ENCODE results near the gene CHST8. TPM values are rescaled to one million over a fixed set of nuclear protein-coding genes. Genes with fewer than 3 reads are reported as not detected.

CHST8 gene
- total RNA-seq, 1 experiment from 2014 or later = not detected

- no peaks in the 10 kb centered on the region for H3K36me3 ChIP-seq
- H3K27me3 ChIP-seq = peaks cover 20% of the 10 kb centered on the region
- no peaks in the 10 kb centered on the region for H3K9me3 ChIP-seq
- H3K4me3 ChIP-seq = no peak overlapping the region
- DNase-seq = no peak
Observed at GRCh38 chr19:33629826-33630375, 8.1 kb downstream of the CHST8 start.

GRCh38 chr19:33630880-33631608, 9.3 kb downstream of the CHST8 start:
- H3K27me3 ChIP-seq = peaks cover 10% of the 10 kb centered on the region
- H3K36me3 ChIP-seq = no peaks in the 10 kb centered on the region
- DNase-seq = no peak
- H3K9me3 ChIP-seq = no peaks in the 10 kb centered on the region
- no peak overlapping the region for H3K4me3 ChIP-seq

DNA sequence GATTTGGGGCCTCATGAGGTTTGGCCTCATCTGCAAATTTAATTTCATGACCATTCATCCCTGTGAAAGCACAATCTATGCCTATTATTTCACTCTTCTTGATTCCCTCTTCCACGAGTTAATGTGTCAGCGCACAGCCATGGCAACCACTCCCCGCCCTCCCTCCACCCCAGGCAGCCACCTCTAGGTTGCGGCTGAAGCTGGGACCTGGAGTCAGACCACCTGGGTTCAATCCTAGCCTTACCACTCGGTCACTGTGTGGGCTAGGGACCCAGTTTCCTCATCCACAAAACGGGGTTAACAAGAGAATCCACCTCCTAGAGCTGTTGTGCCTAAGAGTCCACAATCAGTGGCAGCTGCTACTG, 9.8 kb downstream of the CHST8 start:
- no peaks in the 10 kb centered on the region for H3K36me3 ChIP-seq
- H3K9me3 ChIP-seq = no peaks in the 10 kb centered on the region
- no peak for DNase-seq
- H3K4me3 ChIP-seq = no peak overlapping the region
- peaks cover 9% of the 10 kb centered on the region for H3K27me3 ChIP-seq

DNA sequence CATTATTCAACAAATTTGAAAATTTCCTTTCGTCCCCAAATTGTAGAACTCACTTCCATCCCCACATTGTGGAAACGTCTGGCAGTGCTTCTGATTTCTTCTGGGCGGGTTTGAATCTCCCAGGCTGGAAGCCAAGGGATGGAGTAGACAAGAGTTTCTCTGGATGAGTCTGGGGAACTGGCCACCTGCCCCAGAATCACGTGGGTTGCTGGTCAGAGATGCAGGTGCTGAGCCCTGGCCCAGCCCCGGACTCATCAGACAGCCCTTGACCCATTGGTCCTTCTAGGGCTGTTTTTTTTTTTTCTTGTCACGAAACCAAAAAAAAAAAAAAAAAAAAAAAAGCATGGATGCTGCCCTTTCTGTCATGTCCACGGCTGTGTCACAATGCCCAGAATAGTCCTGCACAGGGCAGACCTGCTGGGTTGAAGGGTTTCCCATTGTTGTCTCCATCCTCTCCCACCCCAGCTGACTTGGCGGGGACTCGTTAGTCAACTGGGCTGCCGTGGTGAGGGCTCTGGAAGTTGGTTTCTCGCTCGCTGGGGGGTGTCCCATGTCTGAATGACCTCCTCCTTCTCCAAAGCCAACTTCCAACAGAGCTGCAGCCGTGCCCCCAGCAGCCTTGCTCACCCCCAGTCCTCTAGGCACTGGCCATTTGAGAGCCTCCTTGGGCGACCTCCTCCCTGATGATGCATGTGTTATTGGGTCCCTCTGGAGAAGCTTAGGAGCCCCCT, 12.8 kb downstream of the CHST8 start:
- no peak for DNase-seq
- H3K36me3 ChIP-seq = no peaks in the 10 kb centered on the region
- H3K4me3 ChIP-seq = no peak overlapping the region
- no peaks in the 10 kb centered on the region for H3K9me3 ChIP-seq
- peaks cover 15% of the 10 kb centered on the region for H3K27me3 ChIP-seq

DNA sequence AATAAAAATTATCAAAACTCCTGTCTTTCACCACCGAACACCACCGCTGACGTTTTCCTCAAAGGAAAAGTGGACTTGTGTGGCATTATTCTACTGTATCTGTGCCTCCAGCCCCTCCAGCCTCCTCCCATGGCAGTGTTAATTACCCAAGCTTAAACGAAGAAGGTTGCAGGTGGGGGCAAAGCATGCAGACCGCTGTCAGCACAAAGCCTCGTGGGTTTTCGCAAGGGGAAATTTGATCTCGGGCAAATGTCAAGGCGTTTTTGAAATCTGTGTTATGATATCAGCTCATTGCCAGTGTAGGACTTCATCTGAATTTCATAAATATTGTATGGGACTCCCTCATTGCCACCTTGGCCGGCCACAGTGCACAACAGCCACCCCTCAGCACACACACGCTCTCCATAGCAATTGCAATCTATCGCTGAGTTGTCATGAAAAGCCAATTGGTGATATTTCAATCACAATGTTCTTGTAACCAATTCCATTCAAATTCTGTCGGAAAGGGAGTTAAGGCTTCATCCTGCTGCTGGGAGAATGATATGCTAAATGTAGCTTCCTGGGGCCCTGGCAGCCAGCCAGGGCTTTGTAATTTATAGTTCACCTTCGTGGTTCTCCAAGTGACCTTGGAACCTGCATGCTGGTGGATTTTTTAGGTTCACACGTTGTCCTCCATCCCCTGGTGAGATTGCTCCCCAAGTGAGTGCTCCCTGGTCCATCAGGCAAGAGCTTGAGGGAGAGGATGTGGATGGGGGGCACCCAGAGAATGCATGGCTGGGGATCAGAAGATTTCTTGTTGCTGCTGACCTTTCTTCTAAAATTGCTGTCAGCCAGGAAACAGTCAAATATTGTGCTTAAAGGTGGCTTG, 16.6 kb downstream of the CHST8 start:
- no peak overlapping the region for H3K4me3 ChIP-seq
- H3K27me3 ChIP-seq = peaks cover 21% of the 10 kb centered on the region
- no peaks in the 10 kb centered on the region for H3K9me3 ChIP-seq
- H3K36me3 ChIP-seq = no peaks in the 10 kb centered on the region
- no peak for DNase-seq

GRCh38 chr19:33639035-33639681, 17.4 kb downstream of the CHST8 start:
- no peaks in the 10 kb centered on the region for H3K36me3 ChIP-seq
- H3K4me3 ChIP-seq = no peak overlapping the region
- no peak for DNase-seq
- peaks cover 21% of the 10 kb centered on the region for H3K27me3 ChIP-seq
- H3K9me3 ChIP-seq = no peaks in the 10 kb centered on the region

DNA sequence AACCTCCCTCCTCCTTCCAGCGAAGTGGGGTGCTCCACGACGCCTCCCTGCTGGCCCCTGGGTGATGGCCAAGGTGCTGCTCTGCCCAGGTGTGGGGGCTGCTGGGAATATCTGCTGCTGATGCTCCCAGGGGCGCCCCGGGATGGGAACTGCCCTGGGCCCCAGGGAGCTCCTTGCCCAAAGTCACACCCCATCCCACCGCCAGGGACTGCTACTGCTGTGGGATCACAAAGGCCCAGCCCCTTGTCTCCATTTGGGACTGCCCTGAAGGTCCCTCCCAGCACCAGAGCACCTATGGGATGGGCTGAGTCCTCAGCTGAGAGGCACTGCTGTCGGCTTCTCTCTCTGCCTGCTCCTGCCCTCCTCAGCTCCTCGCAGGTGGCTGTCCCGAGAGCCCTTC, 19.0 kb downstream of the CHST8 start:
- Histone ChIP-seq H3K36me3 (no peaks in the 10 kb centered on the region), H3K9me3 (no peaks in the 10 kb centered on the region), H3K4me3 (no peak overlapping the region), H3K27me3 (peaks cover 20% of the 10 kb centered on the region)
- DNase-seq = no peak

DNA sequence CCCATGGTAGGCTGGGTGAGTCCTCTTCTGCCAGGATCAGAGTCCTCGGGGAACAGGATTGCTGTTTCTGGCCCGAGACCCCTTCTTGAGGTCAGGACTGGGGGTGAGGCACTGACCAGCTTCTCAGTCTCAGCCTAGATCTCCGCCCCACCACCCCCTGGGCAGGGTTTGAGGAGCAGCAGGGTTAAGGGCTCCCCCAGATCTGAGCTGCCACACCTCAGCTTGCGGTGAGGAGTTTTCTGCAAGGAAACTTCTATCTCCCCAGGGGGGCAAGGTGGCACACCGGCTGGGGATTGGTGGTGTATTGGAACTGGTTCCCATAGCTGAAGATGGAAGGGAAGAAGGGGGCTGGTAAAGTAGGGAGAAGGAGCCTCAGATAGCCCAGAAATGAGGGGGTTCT, 19.5 kb downstream of the CHST8 start:
- peaks cover 20% of the 10 kb centered on the region for H3K27me3 ChIP-seq
- no peak overlapping the region for H3K4me3 ChIP-seq
- DNase-seq = no peak
- no peaks in the 10 kb centered on the region for H3K9me3 ChIP-seq
- no peaks in the 10 kb centered on the region for H3K36me3 ChIP-seq

DNA sequence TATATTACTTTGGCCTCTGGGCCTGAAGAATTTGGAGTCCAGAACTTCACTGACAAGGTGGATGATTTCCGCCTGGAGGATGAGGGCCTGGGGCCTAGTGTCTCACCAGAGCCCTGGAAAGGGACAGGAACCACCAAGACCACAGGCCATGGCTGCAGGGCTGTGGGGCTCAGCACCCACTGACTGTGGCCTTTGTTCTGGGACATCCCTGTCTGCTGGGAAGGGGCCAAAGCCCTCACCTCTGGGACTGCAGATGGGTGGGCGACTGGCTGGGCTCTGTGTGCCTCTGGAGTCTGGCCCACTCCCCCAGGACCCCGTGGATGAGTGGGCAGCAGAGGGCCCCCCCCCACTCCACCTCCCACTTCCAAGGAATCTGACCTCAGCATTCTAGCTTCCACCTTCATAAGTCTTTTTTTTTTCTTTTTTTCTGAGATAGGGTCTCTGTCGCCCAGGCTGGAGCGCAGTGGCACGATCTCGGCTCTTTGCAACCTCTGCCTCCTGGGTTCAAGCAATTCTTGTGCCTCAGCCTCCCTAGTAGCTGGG, 20.3 kb downstream of the CHST8 start:
- Histone ChIP-seq H3K36me3 (no peaks in the 10 kb centered on the region), H3K4me3 (no peak overlapping the region), H3K9me3 (no peaks in the 10 kb centered on the region), H3K27me3 (peaks cover 20% of the 10 kb centered on the region)
- no peak for DNase-seq

DNA sequence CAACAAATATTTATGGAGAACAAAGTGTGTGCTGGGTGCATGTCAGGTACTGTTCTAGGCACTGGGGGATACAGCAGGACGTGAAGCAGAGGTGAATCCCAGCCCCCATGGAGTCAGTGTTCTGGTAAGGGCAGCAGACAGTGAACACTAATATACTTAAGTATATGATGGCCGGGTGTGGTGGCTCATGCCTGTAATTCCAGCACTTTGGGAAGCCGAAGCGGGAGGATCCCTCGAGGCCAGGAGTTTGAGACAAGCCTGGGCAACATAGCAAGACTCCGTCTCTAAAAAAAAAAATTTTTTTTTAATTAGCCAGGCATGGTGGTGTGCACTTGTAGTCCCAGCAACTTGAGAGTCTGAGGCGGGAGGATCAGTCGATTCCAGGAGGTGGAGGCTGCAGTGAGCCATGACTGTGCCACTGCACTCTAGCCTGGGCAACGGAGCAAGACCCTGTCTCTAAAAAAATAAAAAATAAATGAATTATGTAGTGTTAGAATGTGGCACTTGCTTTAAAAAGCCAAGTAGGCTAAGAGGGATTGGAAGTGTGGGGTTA, 22.6 kb downstream of the CHST8 start:
- no peak for DNase-seq

GRCh38 chr19:33646306-33646705, 24.6 kb downstream of the CHST8 start:
- Histone ChIP-seq H3K9me3 (no peaks in the 10 kb centered on the region), H3K4me3 (no peak overlapping the region), H3K27me3 (peaks cover 6% of the 10 kb centered on the region), H3K36me3 (no peaks in the 10 kb centered on the region)
- no peak for DNase-seq

More for the DNA sequence above, 22.6 kb downstream of the CHST8 start:
- no peaks in the 10 kb centered on the region for H3K36me3 ChIP-seq
- peaks cover 8% of the 10 kb centered on the region for H3K27me3 ChIP-seq
- H3K9me3 ChIP-seq = no peaks in the 10 kb centered on the region
- no peak overlapping the region for H3K4me3 ChIP-seq

GRCh38 chr19:33647146-33647545, 25.4 kb downstream of the CHST8 start:
- H3K27me3 ChIP-seq = peaks cover 12% of the 10 kb centered on the region
- no peaks in the 10 kb centered on the region for H3K9me3 ChIP-seq
- H3K4me3 ChIP-seq = no peak overlapping the region
- DNase-seq = no peak
- H3K36me3 ChIP-seq = no peaks in the 10 kb centered on the region

- DNase-seq = no peak
- Histone ChIP-seq H3K9me3 (no peaks in the 10 kb centered on the region), H3K27me3 (peaks cover 12% of the 10 kb centered on the region), H3K36me3 (no peaks in the 10 kb centered on the region), H3K4me3 (no peak overlapping the region)
Observed at GRCh38 chr19:33649627-33650305, 28.0 kb downstream of the CHST8 start.

DNA sequence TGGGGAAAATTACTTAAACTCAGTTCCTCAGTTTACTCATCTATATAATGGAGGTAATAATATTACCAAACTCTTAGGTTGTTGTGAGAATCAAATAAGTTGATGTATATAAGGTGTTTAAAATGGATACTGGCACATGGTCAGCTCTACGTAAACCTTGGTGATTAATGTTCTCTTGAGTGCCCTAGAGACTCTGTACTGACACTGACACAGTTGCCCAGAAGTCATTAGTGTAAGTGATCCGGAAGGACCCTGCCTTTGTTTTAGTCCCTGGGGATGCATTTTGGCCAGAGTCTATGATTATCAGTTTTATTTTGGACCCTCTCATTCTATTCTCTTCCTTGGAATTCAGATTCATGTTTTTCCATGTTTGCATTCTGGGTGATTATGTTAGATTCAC, 31.9 kb downstream of the CHST8 start:
- no peak for DNase-seq
- Histone ChIP-seq H3K27me3 (peaks cover 16% of the 10 kb centered on the region), H3K9me3 (no peaks in the 10 kb centered on the region), H3K4me3 (no peak overlapping the region), H3K36me3 (no peaks in the 10 kb centered on the region)

DNA sequence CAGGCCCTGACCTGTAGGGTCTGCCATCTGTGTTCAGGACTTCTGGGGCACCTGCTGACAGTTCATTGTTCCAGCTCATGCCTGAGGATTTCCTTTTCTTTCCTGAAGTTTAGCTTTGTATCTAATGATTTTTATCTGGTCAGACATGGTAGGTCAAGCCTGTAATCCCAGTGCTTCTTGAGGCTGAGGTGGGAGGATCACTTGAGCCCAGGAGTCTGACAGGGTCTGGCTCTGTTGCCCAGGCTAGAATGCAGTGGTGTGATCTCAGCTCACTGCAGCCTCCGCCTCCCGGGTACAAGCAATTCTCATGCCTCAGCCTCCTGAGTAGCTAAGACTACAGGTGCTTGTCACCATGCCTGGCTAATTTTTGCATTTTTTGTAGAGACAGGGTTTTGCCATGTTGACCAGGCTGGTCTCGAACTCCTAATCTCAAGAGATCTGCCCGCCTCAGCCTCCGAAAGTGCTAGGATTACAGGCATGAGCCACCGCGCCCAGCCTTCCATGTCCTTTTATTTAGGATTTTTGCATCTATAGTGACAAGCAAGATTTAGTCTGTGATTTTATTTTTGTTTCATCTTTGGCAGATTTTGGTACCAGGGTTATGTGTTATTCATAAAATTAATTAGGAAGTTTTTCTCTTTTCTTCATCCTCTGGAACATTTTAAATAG, 33.2 kb downstream of the CHST8 start:
- H3K4me3 ChIP-seq = no peak overlapping the region
- peaks cover 16% of the 10 kb centered on the region for H3K27me3 ChIP-seq
- DNase-seq = no peak

More for the DNA sequence above, 33.2 kb downstream of the CHST8 start:
- H3K9me3 ChIP-seq = no peaks in the 10 kb centered on the region
- no peaks in the 10 kb centered on the region for H3K36me3 ChIP-seq

Measured in MG63 (cell line).